GM18951 (cell line): Measurements from ENCODE around the gene G3BP1.
"Not testable (repeated sequence)": the region's sequence is repeated elsewhere in the genome, so short reads cannot be mapped to it uniquely, and the experiment has no call there.

Experiments used
- POLR2A ChIP-seq: IDR thresholded peaks from 4 replicates; pipeline ENCODE4 v1.6.1; 2011; ENCODE audit warnings: mild to moderate bottlenecking; ENCODE audit not compliant: insufficient read length, insufficient read depth; ENCODE audit errors: extremely low read depth
- in situ Hi-C: fragments of 300-500 bp; cut with MboI; formaldehyde crosslinking; loops from one replicate; pipeline ENCODE4 v1.12.0; 2022; ENCODE audit warnings: low sequenced_read_pairs, mixed read lengths, inconsistent platforms; ENCODE audit not compliant: unreplicated experiment

The G3BP1 gene

DNA sequence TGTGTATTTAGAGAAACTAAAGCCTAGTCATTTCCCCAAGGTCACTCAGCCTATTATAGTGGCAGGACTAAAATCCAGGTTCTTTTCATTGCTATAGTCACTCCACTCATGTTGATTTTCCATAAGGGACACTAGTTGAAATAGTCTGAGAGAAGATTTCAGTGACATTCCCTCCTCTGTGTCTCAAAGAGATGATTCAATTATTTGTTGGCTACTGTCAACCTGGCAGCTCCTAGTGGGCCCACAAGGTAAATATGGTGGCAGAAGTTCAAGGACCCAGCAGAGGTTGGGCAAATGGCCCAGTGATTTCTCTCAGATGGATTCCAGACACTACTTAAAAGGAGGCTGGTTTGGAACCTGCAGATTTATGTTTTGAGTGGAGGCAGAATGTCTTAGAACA is 48.1 kb downstream of the G3BP1 start:
- no peak for TF ChIP-seq POLR2A
- in situ Hi-C loops, result loop anchor here (10.0 kb wide), 1 partner anchor 325 kb away; no protein-coding TSS in a partner anchor

DNA sequence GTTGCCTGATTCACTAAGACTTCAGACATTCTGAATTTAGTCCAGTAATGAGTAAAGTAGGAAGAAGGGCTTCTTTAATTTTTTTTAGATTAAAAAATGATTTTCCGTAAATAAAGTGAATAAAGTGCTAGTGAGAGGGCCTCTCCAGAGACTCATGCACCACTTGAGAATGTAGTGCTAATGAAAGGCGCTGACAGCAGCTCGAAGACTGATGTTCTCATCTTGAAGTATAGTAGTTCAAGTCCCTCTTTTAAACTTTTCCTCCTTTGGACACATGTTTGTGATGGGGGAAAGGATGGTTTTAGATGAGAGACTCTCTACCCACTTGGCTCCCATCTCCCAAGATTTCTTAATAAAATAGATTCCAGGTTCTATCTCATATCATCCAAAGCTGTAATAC is 48.5 kb downstream of the G3BP1 start:
- no peak for TF ChIP-seq POLR2A
- in situ Hi-C loops, result loop anchor here (10.0 kb wide), 1 partner anchor 325 kb away; no protein-coding TSS in a partner anchor

DNA sequence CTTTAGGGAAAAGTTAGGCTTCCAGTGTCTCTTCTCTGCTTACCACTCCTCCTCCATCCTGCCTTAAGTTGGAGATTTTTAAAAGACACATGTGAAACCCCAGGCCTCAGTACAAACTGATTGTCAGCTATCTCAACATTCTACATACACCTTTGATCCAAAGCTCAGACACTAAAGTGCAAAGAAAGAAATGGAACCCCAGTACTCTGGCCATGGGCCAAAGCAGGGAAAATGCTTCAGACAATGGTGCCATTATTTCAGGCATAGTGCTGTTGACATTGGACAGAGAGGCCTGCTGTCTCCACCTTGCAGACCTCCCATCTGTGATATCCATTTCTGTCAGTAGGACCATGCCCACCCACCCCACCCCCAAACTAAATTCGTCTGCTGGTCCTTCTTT is 49.1 kb downstream of the G3BP1 start:
- no peak for TF ChIP-seq POLR2A
- in situ Hi-C loops, result loop anchor here (10.0 kb wide), 1 partner anchor 324 kb away; no protein-coding TSS in a partner anchor

DNA sequence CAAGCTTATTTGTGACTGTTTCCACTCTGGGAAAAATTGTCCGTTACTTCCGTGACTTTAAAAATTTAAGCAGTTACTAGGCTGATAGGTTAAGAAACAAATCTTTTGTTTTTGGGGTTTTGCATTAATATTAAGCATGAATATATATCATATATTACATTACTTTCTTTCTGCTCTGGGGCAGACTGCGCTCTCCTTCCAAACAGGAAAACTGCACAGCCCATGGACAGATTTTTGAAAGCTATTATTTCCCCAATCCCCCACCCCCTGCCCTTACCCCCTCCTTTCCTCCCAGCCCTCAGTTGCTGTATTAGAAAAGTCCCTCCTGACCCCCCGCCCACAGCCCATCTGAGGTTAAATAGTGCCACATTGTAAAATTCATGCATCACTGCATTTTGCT is 50.4 kb downstream of the G3BP1 start:
- in situ Hi-C loops, result loop anchor here (10.0 kb wide), 1 partner anchor 323 kb away; no protein-coding TSS in a partner anchor
- TF ChIP-seq POLR2A, result no peak

DNA sequence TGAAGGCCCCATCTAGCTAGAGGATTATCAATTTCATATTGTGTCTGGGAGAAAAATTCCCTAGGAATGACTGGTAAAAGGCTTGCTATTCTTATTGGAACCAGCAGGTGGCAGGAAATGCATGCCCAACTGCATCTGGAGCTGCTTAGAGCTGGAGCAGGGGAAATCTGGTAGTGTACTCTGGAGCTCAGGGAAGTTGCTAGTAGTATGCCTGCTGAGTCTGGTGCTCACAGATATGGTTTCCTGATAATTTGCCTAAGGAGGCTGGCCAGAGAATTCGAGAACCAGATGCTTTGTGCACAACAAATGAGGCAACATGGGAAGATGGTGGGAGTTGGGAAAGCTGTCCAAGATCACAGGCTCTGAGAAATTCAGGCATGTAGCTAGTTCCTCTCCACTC is 53.7 kb downstream of the G3BP1 start:
- no peak for TF ChIP-seq POLR2A
- in situ Hi-C loops, result loop anchor here (10.0 to 25.0 kb wide), 2 partner anchors 319 to 687 kb away; no protein-coding TSS in a partner anchor

DNA sequence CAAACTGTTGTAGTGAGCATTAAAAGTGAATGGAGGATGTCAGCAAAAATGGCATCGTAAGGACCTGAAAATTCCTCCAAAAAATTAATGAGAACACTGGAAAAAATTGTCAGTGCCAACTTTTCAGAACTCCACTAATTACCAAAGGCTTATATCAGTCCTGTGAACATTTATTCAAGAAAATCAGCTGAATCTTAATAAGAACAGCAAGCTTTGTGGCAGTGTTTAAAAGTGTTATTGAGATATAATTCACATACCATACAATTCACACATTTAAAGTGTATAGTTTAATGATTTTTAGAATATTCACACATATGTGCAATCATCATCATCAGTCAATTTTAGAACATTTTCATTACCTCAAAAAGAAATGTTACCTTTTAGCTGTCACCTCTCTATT is 57.6 kb downstream of the G3BP1 start:
- in situ Hi-C loops, result loop anchor here (10.0 to 25.0 kb wide), 2 partner anchors 315 to 683 kb away; no protein-coding TSS in a partner anchor
- TF ChIP-seq POLR2A, result no peak

DNA sequence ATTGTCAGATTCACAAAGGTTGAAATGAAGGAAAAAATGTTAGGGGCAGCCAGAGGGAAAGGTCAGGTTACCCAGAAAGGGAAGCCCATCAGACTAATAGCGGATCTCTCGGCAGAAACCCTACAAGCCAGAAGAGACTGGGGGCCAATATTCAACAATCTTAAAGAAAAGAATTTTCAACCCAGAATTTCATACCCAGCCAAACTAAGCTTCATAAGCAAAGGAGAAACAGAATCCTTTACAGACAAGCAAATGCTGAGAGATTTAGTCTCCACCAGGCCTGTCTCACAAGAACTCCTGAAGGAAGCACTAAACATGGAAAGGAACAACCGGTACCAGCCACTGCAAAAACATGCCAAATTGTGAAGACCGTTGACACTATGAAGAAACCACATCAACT is 61.1 kb downstream of the G3BP1 start:
- in situ Hi-C loops, result loop anchor here (25.0 kb wide), 1 partner anchor 679 kb away; no protein-coding TSS in a partner anchor

DNA sequence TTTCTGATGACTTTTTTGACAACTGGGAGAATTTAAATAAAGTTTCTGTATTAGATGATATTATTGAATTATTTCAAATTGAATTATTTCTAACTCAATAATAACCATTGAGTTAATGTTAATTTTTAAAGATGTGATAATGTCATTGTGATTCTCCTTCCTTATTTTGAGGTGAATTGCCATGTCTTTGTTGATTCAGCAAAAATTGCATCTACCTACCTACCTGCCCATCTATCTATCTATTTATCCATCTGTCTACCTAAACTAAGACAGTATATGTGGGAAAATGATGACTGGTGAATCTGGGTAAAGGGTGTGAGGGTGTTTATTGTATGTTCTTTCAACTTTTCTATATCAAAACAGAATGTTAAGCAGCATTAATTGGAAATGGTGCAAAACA is 75.0 kb downstream of the G3BP1 start:
- in situ Hi-C loops, result loop anchor here (25.0 kb wide), 1 partner anchor 666 kb away; no protein-coding TSS in a partner anchor
- no peak for TF ChIP-seq POLR2A

DNA sequence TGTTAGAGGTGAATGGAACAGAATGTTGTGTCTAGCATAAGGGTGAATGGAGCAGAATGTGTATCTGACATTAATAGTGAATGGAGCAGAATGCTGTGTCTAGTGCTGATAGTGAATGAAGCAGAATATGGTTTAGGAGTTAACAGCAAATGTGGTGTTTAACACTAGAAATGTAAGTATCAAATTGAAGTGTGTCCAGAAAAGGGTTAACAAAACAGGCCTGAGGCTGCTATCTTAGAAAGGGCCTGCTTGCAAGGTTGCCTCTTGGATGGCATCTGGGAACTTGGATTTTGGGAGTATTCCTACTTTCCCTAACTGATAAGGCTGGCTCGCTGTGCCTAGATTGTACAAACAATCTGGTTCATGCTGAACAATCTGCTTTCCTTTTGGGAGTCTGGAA is 76.1 kb downstream of the G3BP1 start:
- in situ Hi-C loops, result loop anchor here (25.0 kb wide), 1 partner anchor 664 kb away; no protein-coding TSS in a partner anchor
- TF ChIP-seq POLR2A, result no peak

DNA sequence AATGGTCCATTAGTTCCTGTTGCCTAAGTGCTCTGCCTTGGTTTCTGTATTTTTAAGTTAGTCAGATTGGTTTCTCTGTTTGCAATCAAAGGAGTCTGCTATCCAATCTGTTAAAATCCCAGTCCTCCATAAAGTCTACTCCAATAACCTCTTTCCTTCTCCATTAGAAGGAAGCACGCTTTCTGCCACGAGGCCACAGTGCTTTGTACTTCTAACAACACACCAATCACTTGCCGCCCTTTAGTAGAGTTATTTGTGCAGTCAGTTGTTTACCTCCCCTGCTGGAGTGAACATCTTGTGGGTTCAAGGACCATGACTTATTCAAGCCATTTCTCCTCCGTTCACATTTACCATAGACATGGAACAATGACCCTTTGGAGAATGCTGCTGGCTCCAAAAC is 83.9 kb downstream of the G3BP1 start:
- in situ Hi-C loops, result no loop called here
- TF ChIP-seq POLR2A, result no peak

DNA sequence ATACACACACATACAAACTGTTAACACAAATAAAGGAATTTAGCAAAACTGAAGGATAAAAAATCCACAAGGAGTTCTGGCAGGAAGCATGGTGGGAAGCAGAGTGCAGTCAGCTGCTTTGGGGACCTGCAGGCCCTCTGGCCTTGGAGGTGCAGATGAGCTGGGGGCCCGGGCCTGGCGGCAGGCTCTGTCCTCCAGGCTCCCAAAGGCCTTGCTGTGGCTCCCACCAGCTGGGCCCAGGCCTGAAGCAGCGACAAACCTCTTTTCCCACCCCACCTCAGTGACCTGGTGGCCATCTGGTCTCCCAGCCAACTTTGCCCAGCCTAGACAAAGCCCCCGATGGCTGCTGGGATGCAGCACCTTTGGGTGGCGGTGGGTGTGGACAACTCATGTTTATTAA is 85.1 kb downstream of the G3BP1 start:
- in situ Hi-C loops, result no loop called here
- no peak for TF ChIP-seq POLR2A

DNA sequence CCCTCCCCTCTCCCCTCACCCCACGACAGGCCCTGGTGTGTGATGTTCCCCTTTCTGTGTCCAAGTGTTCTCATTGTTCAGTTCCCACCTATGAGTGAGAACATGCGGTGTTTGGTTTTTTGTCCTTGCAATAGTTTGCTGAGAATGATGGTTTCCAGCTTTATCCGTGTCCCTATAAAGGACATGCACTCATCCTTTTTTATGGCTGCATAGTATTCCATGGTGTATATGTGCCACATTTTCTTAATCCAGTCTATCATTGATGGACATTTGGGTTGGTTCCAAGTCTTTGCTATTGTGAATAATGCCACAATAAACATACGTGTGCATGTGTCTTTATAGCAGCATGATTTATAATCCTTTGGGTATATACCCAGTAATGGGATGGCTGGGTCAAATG is 89.1 kb downstream of the G3BP1 start:
- in situ Hi-C loops, result not testable (repeated sequence)
